A549 (cell line): ENCODE data around the gene CCR2. TPM values are rescaled to one million over a fixed set of nuclear protein-coding genes. Genes with fewer than 3 reads are reported as not detected.

ENCODE experiments used
- ATAC-seq, 2 experiments: fragments of 200-7000 bp in 1 of 2; fragments of >200 bp in 1 of 2; cut with Nextera tagmentation in 1 of 2; cut with Tn5 transposase in 1 of 2; 3 replicates each; pipeline versions ENCODE4 v1.8.0 to v1.9.1; 2018 to 2020; ENCODE audit warnings: mild to moderate bottlenecking in 1 of 2, moderate library complexity in 1 of 2
- CTCF ChIA-PET: fragments of 300-600 bp; sonication (Branson Sonifier 250); formaldehyde crosslinking; extraction: SDS; loops from one replicate; lab custom pipeline; 2021; ENCODE audit warnings: antibody characterized with exemption, inconsistent platforms; lab: Yijun Ruan, JAX
- POLR2A ChIA-PET: fragments of 350-600 bp; formaldehyde crosslinking; extraction: SDS; loops from one replicate; lab custom pipeline; 2021; ENCODE audit warnings: antibody characterized with exemption, inconsistent platforms; lab: Yijun Ruan, JAX
- DNase-seq, 2 experiments: peaks; one replicate each; pipeline versions ENCODE4 v3.0.0 to v3.0.0-alpha.2; 2011 to 2016; ENCODE audit warnings: low read depth in 1 of 2, low spot score in 1 of 2
- FAIRE-seq: peaks from 2 replicates; lab custom pipeline; 2011; peaks lifted over from hg19 to GRCh38; lab: Jason Lieb, UNC
- H3K27ac ChIP-seq, 2 experiments: fragments of >200 bp; sonication (Bioruptor Twin); formaldehyde crosslinking; 3 replicates each; pipeline ENCODE4 v1.5.1; 2016 to 2017
- H3K4me1 ChIP-seq: fragments of >200 bp; sonication (Bioruptor Twin); formaldehyde crosslinking; 3 replicates; pipeline ENCODE4 v1.6.1; 2016
- H3K4me2 ChIP-seq: fragments of >200 bp; sonication (Bioruptor Twin); formaldehyde crosslinking; 3 replicates; pipeline ENCODE4 v1.6.1; 2016
- H3K4me3 ChIP-seq: fragments of >200 bp; sonication (Bioruptor Twin); formaldehyde crosslinking; 3 replicates; pipeline ENCODE4 v1.5.1; 2016
- H3K9me3 ChIP-seq: fragments of >200 bp; sonication (Bioruptor Twin); formaldehyde crosslinking; 3 replicates; pipeline ENCODE4 v1.6.1; 2016
- CEBPB ChIP-seq, 2 experiments: fragments of >200 bp in 1 of 2; sonication (Bioruptor Twin) in 1 of 2; formaldehyde crosslinking in 1 of 2; IDR thresholded peaks; 2 replicates each; pipeline ENCODE4 v1.6.1; 2012 to 2016
- CHD2 ChIP-seq: fragments of 150-350 bp; IDR thresholded peaks from 2 replicates; pipeline ENCODE4 v1.6.1; 2014; ENCODE audit warnings: low read length; ENCODE audit not compliant: partially characterized antibody
- CHD4 ChIP-seq: fragments of 200-600 bp; sonication (generic); IDR thresholded peaks from 2 replicates; pipeline ENCODE4 v1.6.1; 2016; ENCODE audit warnings: antibody characterized with exemption, mild to moderate bottlenecking, borderline replicate concordance
- EHF ChIP-seq: fragments of 250-450 bp; sonication (Bioruptor Pico); IDR thresholded peaks from 2 replicates; pipeline ENCODE4 v1.5.0; 2020; ENCODE audit warnings: mild to moderate bottlenecking
- EP300 ChIP-seq, 2 experiments: fragments of >200 bp; sonication (Bioruptor Twin); formaldehyde crosslinking; IDR thresholded peaks; 2 replicates in 1 of 2; 3 replicates in 1 of 2; pipeline ENCODE4 v1.6.1; 2016 to 2017
- GATA3 ChIP-seq: IDR thresholded peaks from 2 replicates; pipeline ENCODE4 v1.6.1; 2012; ENCODE audit warnings: borderline replicate concordance
- HOXA7 ChIP-seq: fragments of 250-450 bp; sonication (Bioruptor Pico); IDR thresholded peaks from 2 replicates; pipeline ENCODE4 v1.5.0; 2020; ENCODE audit warnings: mild to moderate bottlenecking, moderate library complexity
- HOXB5 ChIP-seq: fragments of 250-450 bp; sonication (Bioruptor Pico); IDR thresholded peaks from 2 replicates; pipeline ENCODE4 v1.5.0; 2020; ENCODE audit warnings: mild to moderate bottlenecking, moderate library complexity
- KDM1A ChIP-seq: fragments of 200-600 bp; sonication (generic); IDR thresholded peaks from 2 replicates; pipeline ENCODE4 v1.6.1; 2016; ENCODE audit warnings: low read depth, mild to moderate bottlenecking
- MAFK ChIP-seq: fragments of 450-650 bp; IDR thresholded peaks from 2 replicates; pipeline ENCODE4 v1.6.1; 2014; ENCODE audit not compliant: partially characterized antibody
- POLR2AphosphoS2 ChIP-seq: conservative IDR thresholded peaks from 2 replicates; pipeline ENCODE4 v1.6.1; 2012; ENCODE audit warnings: low read length, improper control_type of control experiment, inconsistent platforms
- RFX5 ChIP-seq: fragments of 450-650 bp; IDR thresholded peaks from 2 replicates; pipeline ENCODE4 v1.7.1; 2014; ENCODE audit warnings: antibody characterized with exemption, mild to moderate bottlenecking, moderate library complexity
- SREBF2 ChIP-seq: fragments of 450-650 bp; IDR thresholded peaks from 2 replicates; pipeline ENCODE4 v1.6.1; 2014; ENCODE audit warnings: mild to moderate bottlenecking, moderate library complexity
- ZC3H11A ChIP-seq: fragments of 450-650 bp; IDR thresholded peaks from 2 replicates; pipeline ENCODE4 v1.6.1; 2014; ENCODE audit warnings: antibody characterized with exemption, mild to moderate bottlenecking
- ZNF302 ChIP-seq: fragments of 250-450 bp; sonication (Bioruptor Pico); IDR thresholded peaks from 2 replicates; pipeline ENCODE4 v1.9.0; 2021; ENCODE audit warnings: inconsistent platforms, mild to moderate bottlenecking, moderate library complexity
- WGBS: methylation state at CpG from one replicate; pipeline ENCODE4 v1.1.6; 2017; ENCODE audit errors: missing lambda C conversion rate; 5-methylcytosine and 5-hydroxymethylcytosine counted together
- polyA plus RNA-seq, 4 experiments: library from polyadenylated mRNA; depleted of rRNA in 3 of 4; stranded (reverse); fragments of >200 nt; fragmentation: RNase III in 1 of 4; extraction: RNeasy Plus Mini Kit Qiagen cat#74134 plus additional on column Dnase treatment in 1 of 4; gene quantifications; 2 replicates in 3 of 4; 3 replicates in 1 of 4; pipeline ENCODE4 v1.2.3, GENCODE V29; 2011 to 2017
- TF ChIP-seq, protein P1 (sequence below): fragments of 250-450 bp; sonication (Bioruptor Pico); IDR thresholded peaks from 2 replicates; pipeline ENCODE4 v1.5.0; 2020; ENCODE audit warnings: low read depth, mild to moderate bottlenecking, moderate library complexity
- TF ChIP-seq, protein P2 (sequence below): IDR thresholded peaks from 2 replicates; pipeline ENCODE4 v1.6.1; 2012; ENCODE audit warnings: low read depth, borderline replicate concordance
- TF ChIP-seq, protein P3 (sequence below): fragments of 200-600 bp; sonication (generic); IDR thresholded peaks from 2 replicates; pipeline ENCODE4 v1.6.1; 2016; ENCODE audit warnings: antibody characterized with exemption, mild to moderate bottlenecking, moderate library complexity
- TF ChIP-seq, protein P4 (sequence below): fragments of >200 bp; sonication (Bioruptor Twin); formaldehyde crosslinking; IDR thresholded peaks from 3 replicates; pipeline ENCODE4 v1.6.1; 2016
- TF ChIP-seq, protein P5 (sequence below): fragments of >200 bp; sonication (Bioruptor Twin); formaldehyde crosslinking; IDR thresholded peaks from 2 replicates; pipeline ENCODE4 v1.6.1; 2016
- TF ChIP-seq, protein P6 (sequence below): IDR thresholded peaks from 2 replicates; pipeline ENCODE4 v1.6.1; 2012

The CCR2 gene
- polyA plus RNA-seq, 2 of the 4 experiments (the other 2 are of a cell fraction) = not detected

DNA sequence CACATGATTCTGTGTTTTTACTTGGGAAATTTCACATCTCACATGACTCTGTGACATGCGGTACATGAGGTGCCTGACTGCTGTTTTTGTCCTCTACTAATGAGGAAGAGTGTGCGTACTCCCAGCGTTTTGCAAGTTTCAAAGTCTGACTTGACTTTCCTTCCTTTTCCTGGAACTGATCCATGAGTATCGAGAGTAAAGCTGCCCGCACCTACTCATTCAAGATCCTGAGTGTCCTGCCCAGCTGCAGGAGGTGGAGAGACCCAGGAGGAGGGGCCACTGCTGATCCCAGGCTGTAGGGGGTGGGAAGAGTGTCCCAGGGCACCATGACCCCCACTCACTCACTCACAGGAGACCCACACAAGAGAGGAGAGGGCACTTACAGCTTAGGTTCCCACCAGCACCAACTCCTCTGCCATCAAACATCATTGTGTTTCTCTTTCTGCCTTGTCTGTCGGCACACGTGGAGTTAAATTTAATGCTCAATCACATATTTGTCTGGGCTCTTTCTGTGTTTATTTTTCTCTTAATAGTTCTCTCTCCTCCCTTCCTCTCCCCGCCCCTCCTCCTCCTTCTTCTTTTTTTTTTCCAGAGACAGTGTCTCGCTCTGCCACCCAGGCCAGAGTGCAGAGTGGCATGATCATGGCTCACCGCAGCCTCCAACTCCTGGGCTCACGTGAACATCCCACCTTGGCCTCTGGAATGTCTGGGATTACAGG is 51.5 kb downstream of the CCR2 start (continued):
- TF ChIP-seq, protein P1, sequence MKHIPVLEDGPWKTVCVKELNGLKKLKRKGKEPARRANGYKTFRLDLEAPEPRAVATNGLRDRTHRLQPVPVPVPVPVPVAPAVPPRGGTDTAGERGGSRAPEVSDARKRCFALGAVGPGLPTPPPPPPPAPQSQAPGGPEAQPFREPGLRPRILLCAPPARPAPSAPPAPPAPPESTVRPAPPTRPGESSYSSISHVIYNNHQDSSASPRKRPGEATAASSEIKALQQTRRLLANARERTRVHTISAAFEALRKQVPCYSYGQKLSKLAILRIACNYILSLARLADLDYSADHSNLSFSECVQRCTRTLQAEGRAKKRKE = no peak
- TF ChIP-seq EHF (CRISPR knock-in tag) = no peak
- TF ChIP-seq, all 56 proteins: peak for 0

DNA sequence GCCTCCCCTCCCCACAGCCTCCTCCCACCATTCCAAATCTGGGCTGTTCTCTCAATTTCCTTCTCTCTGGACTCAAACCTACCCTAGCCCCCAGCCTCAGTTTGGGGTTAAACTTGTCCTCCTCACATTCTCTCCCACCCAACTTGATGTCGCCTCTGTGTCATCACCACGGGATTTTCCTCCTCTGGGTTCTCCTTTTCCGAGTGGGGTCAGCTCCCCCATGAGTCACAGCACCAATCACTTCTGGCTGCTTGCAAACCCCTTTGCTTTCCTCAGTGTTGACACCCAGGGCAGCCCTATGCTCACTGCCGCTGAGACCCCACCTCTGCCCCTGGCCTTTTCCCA is 52.5 kb downstream of the CCR2 start:
- ChIA-PET CTCF (no interaction called here), POLR2A (no interaction called here)
- H3K4me3 ChIP-seq = no peak overlapping the region
- TF ChIP-seq HOXA7 (CRISPR knock-in tag) = no peak
- TF ChIP-seq, protein P2, sequence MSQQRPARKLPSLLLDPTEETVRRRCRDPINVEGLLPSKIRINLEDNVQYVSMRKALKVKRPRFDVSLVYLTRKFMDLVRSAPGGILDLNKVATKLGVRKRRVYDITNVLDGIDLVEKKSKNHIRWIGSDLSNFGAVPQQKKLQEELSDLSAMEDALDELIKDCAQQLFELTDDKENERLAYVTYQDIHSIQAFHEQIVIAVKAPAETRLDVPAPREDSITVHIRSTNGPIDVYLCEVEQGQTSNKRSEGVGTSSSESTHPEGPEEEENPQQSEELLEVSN = no peak
- no peak for TF ChIP-seq CHD2
- TF ChIP-seq, protein P3, sequence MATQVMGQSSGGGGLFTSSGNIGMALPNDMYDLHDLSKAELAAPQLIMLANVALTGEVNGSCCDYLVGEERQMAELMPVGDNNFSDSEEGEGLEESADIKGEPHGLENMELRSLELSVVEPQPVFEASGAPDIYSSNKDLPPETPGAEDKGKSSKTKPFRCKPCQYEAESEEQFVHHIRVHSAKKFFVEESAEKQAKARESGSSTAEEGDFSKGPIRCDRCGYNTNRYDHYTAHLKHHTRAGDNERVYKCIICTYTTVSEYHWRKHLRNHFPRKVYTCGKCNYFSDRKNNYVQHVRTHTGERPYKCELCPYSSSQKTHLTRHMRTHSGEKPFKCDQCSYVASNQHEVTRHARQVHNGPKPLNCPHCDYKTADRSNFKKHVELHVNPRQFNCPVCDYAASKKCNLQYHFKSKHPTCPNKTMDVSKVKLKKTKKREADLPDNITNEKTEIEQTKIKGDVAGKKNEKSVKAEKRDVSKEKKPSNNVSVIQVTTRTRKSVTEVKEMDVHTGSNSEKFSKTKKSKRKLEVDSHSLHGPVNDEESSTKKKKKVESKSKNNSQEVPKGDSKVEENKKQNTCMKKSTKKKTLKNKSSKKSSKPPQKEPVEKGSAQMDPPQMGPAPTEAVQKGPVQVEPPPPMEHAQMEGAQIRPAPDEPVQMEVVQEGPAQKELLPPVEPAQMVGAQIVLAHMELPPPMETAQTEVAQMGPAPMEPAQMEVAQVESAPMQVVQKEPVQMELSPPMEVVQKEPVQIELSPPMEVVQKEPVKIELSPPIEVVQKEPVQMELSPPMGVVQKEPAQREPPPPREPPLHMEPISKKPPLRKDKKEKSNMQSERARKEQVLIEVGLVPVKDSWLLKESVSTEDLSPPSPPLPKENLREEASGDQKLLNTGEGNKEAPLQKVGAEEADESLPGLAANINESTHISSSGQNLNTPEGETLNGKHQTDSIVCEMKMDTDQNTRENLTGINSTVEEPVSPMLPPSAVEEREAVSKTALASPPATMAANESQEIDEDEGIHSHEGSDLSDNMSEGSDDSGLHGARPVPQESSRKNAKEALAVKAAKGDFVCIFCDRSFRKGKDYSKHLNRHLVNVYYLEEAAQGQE = no peak
- TF ChIP-seq POLR2AphosphoS2 = no peak
- no peak for TF ChIP-seq CHD4
- TF ChIP-seq ZC3H11A = no peak
- no peak for TF ChIP-seq KDM1A
- TF ChIP-seq, protein P4, sequence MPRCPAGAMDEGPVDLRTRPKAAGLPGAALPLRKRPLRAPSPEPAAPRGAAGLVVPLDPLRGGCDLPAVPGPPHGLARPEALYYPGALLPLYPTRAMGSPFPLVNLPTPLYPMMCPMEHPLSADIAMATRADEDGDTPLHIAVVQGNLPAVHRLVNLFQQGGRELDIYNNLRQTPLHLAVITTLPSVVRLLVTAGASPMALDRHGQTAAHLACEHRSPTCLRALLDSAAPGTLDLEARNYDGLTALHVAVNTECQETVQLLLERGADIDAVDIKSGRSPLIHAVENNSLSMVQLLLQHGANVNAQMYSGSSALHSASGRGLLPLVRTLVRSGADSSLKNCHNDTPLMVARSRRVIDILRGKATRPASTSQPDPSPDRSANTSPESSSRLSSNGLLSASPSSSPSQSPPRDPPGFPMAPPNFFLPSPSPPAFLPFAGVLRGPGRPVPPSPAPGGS = no peak
- TF ChIP-seq, protein P5, sequence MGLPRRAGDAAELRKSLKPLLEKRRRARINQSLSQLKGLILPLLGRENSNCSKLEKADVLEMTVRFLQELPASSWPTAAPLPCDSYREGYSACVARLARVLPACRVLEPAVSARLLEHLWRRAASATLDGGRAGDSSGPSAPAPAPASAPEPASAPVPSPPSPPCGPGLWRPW = no peak
- no peak for TF ChIP-seq RFX5
- no peak for TF ChIP-seq GATA3
- no peak for TF ChIP-seq EP300 (IDR thresholded peaks at IDR 0.05)
- TF ChIP-seq EHF (CRISPR knock-in tag) = no peak
- no peak for TF ChIP-seq CEBPB (IDR thresholded peaks at IDR 0.05)
- TF ChIP-seq HOXB5 = no peak
- TF ChIP-seq ZNF302 (CRISPR knock-in tag) = no peak
- TF ChIP-seq MAFK = no peak
- TF ChIP-seq SREBF2 = no peak
- TF ChIP-seq, protein P6, sequence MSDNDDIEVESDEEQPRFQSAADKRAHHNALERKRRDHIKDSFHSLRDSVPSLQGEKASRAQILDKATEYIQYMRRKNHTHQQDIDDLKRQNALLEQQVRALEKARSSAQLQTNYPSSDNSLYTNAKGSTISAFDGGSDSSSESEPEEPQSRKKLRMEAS = no peak
- TF ChIP-seq, all 56 proteins: peak for 0
- FAIRE-seq (no peak), DNase-seq (no peak), ATAC-seq (no peak)
- no peaks in the 10 kb centered on the region for H3K4me1 ChIP-seq
- H3K27ac ChIP-seq = no peak overlapping the region
- WGBS = 73% methylated on average over 4 of the region's 4 CpGs
- no peak overlapping the region for H3K4me2 ChIP-seq
- no peaks in the 10 kb centered on the region for H3K9me3 ChIP-seq
